ENCODE data around the gene SMYD3. TPM values are rescaled to one million over a fixed set of nuclear protein-coding genes. Genes with fewer than 3 reads are reported as not detected.

Gene SMYD3
- total and polyA plus RNA-seq, 2 donors (not counting 1 experiment from before 2014, with no cell fraction given) = 9.7 to 37.2 TPM

- TF ChIP-seq CTCF (IDR thresholded peaks at IDR 0.05) (peak; percentile 56), EZH2 (IDR thresholded peaks at IDR 0.05; ENCODE audit: borderline replicate concordance, insufficient read depth, low read depth, low read length, poor library complexity, severe bottlenecking) (no peak)
- ChIA-PET CTCF (interaction anchor here (1.0 to 2.5 kb wide), 2 partner anchors 11 to 964 kb away, joined by 3 to 10 read pairs; no protein-coding TSS in a partner anchor), POLR2A (no interaction called here)
- ATAC-seq (ENCODE audit: low read depth) (peak; percentile 76), DNase-seq (peak; percentile 53)
- Mint-ChIP-seq H3K27ac (peak overlapping the region; percentile 33), H3K27me3 (no peaks in the 10 kb centered on the region), H3K4me3 (peak overlapping the region; percentile 57), H3K4me1 (peaks cover 30% of the 10 kb centered on the region), H3K9me3 (ENCODE audit: insufficient read depth) (no peaks in the 10 kb centered on the region)
- Histone ChIP-seq H4K20me1 (ENCODE audit: control insufficient read depth, insufficient read depth, low read length, poor library complexity, severe bottlenecking) (no peaks in the 10 kb centered on the region), H3K79me2 (ENCODE audit: control insufficient read depth, insufficient read depth, low read length) (no peaks in the 10 kb centered on the region), H3K27ac (ENCODE audit: low read length in 2 of 2) (peak overlapping the region in 1 of 2 donors; percentile 55), H3K4me3 (ENCODE audit: control extremely low read depth in 1 of 5, extremely low read depth in 1 of 5, insufficient read depth in 1 of 5, low read depth in 2 of 5, low read length in 4 of 5) (peak overlapping the region in 3 of 5 experiments; percentile 13 to 49 (median 20)), H3K9ac (ENCODE audit: low read length) (peak overlapping the region; percentile 41), H2AFZ (ENCODE audit: insufficient read depth, low read depth, low read length, poor library complexity, severe bottlenecking) (peak overlapping the region; percentile 32), H3K4me2 (replicated peaks; ENCODE audit: low read depth, low read length, poor library complexity, severe bottlenecking) (peak overlapping the region; percentile 55), H3K4me1 (ENCODE audit: control insufficient read depth in 2 of 2, insufficient read depth in 2 of 2, low read length in 2 of 2) (peaks cover 11 to 16% of the 10 kb centered on the region in 2 donors), H3K36me3 (replicated peaks in 1 of 2; ENCODE audit: control extremely low read depth in 1 of 2, control insufficient read depth in 1 of 2, extremely low read depth in 1 of 2, insufficient read depth in 2 of 2, low read length in 1 of 2) (no peaks in the 10 kb centered on the region), H3K9me3 (ENCODE audit: control extremely low read depth in 1 of 3, control insufficient read depth in 2 of 3, insufficient read depth in 1 of 3, low read length in 2 of 3) (no peaks in the 10 kb centered on the region), H3K27me3 (replicated peaks in 1 of 4; ENCODE audit: control extremely low read depth in 1 of 4, control insufficient read depth in 3 of 4, insufficient read depth in 4 of 4, low read length in 3 of 4) (no peaks in the 10 kb centered on the region)
- 0% methylated on average over 3 of the region's 10 CpGs for WGBS (ENCODE audit: insufficient coverage)
- intact Hi-C loops (cut with micrococcal nuclease) = no loop called here
Observed at GRCh38 chr1:246117066-246117791, 389.9 kb downstream of the SMYD3 start.

GRCh38 chr1:246114369-246114768 lies 392.7 kb downstream of the SMYD3 start:
- Histone ChIP-seq H3K9me3 (ENCODE audit: control extremely low read depth in 1 of 3, control insufficient read depth in 2 of 3, insufficient read depth in 1 of 3, low read length in 2 of 3) (peaks cover 0 to 18% (median 11%) of the 10 kb centered on the region in 3 donors), H2AFZ (ENCODE audit: insufficient read depth, low read depth, low read length, poor library complexity, severe bottlenecking) (no peak overlapping the region), H3K36me3 (replicated peaks in 1 of 2; ENCODE audit: control extremely low read depth in 1 of 2, control insufficient read depth in 1 of 2, extremely low read depth in 1 of 2, insufficient read depth in 2 of 2, low read length in 1 of 2) (no peaks in the 10 kb centered on the region), H4K20me1 (ENCODE audit: control insufficient read depth, insufficient read depth, low read length, poor library complexity, severe bottlenecking) (no peaks in the 10 kb centered on the region), H3K27me3 (replicated peaks in 1 of 4; ENCODE audit: control extremely low read depth in 1 of 4, control insufficient read depth in 3 of 4, insufficient read depth in 4 of 4, low read length in 3 of 4) (no peaks in the 10 kb centered on the region), H3K9ac (ENCODE audit: low read length) (no peak overlapping the region), H3K79me2 (ENCODE audit: control insufficient read depth, insufficient read depth, low read length) (no peaks in the 10 kb centered on the region), H3K27ac (ENCODE audit: low read length in 2 of 2) (no peak overlapping the region), H3K4me2 (replicated peaks; ENCODE audit: low read depth, low read length, poor library complexity, severe bottlenecking) (no peak overlapping the region), H3K4me1 (ENCODE audit: control insufficient read depth in 2 of 2, insufficient read depth in 2 of 2, low read length in 2 of 2) (peaks cover 11 to 16% of the 10 kb centered on the region in 2 donors), H3K4me3 (ENCODE audit: control extremely low read depth in 1 of 5, extremely low read depth in 1 of 5, insufficient read depth in 1 of 5, low read depth in 2 of 5, low read length in 4 of 5) (no peak overlapping the region)
- ATAC-seq (ENCODE audit: low read depth) (no peak), DNase-seq (no peak)
- Mint-ChIP-seq H3K9me3 (ENCODE audit: insufficient read depth) (no peaks in the 10 kb centered on the region), H3K27me3 (no peaks in the 10 kb centered on the region), H3K27ac (no peak overlapping the region), H3K4me1 (peaks cover 30% of the 10 kb centered on the region), H3K4me3 (no peak overlapping the region)
- 83% methylated on average over 8 of the region's 9 CpGs for WGBS (ENCODE audit: insufficient coverage)
- TF ChIP-seq CTCF (IDR thresholded peaks at IDR 0.05) (no peak), EZH2 (IDR thresholded peaks at IDR 0.05; ENCODE audit: borderline replicate concordance, insufficient read depth, low read depth, low read length, poor library complexity, severe bottlenecking) (no peak)
- ChIA-PET POLR2A (no interaction called here), CTCF (no interaction called here)
- intact Hi-C loops (cut with micrococcal nuclease) = no loop called here
